Fibroblast of lung (primary cell): Measurements from ENCODE around the gene SLC24A3. TPM values are rescaled to one million over a fixed set of nuclear protein-coding genes. Genes with fewer than 3 reads are reported as not detected.

Experiments
- DNase-seq, 2 donors: peaks; one replicate each; pipeline versions ENCODE4 v3.0.0 to v3.0.0-alpha.2; 2010; ENCODE audit warnings: low read depth in 2 of 2
- H2AFZ ChIP-seq: 2 replicates; pipeline ENCODE4 v1.5.1; 2012; ENCODE audit warnings: low read length, control low read depth, inconsistent platforms
- H3K27ac ChIP-seq: 2 replicates; pipeline ENCODE4 v1.5.1; 2011; ENCODE audit warnings: low read length, control low read depth; ENCODE audit not compliant: insufficient read depth
- H3K27me3 ChIP-seq: 2 replicates; pipeline ENCODE4 v1.5.1; 2011; ENCODE audit warnings: mild to moderate bottlenecking, low read length; ENCODE audit not compliant: control insufficient read depth, insufficient read depth
- H3K36me3 ChIP-seq: 2 replicates; pipeline ENCODE4 v1.5.1; 2011; ENCODE audit warnings: low read length; ENCODE audit not compliant: control insufficient read depth, insufficient read depth
- H3K4me1 ChIP-seq: 2 replicates; pipeline ENCODE4 v1.5.1; 2011; ENCODE audit warnings: low read length; ENCODE audit not compliant: control insufficient read depth, insufficient read depth; ENCODE audit errors: extremely low read depth
- H3K4me2 ChIP-seq: 2 replicates; pipeline ENCODE4 v1.5.1; 2011; ENCODE audit warnings: low read length, control low read depth; ENCODE audit not compliant: insufficient read depth; ENCODE audit errors: extremely low read depth
- H3K4me3 ChIP-seq, 4 experiments: fragments of 200-600 bp in 1 of 4; sonication (generic) in 1 of 4; replicated peaks in 1 of 4; 2 replicates each; pipeline ENCODE4 v1.5.1; 2011 to 2016; ENCODE audit warnings: low read length in 4 of 4, low read depth in 3 of 4, mild to moderate bottlenecking in 3 of 4, control low read depth in 2 of 4, inconsistent platforms in 1 of 4, mixed read lengths in 1 of 4; ENCODE audit not compliant: insufficient read depth in 1 of 4; ENCODE audit errors: control extremely low read depth in 1 of 4
- H3K79me2 ChIP-seq: 2 replicates; pipeline ENCODE4 v1.5.1; 2012; ENCODE audit warnings: mild to moderate bottlenecking, low read length, inconsistent platforms; ENCODE audit not compliant: control insufficient read depth, insufficient read depth
- H3K9ac ChIP-seq: 2 replicates; pipeline ENCODE4 v1.5.1; 2011; ENCODE audit warnings: mild to moderate bottlenecking, low read length, control low read depth; ENCODE audit not compliant: insufficient read depth
- H3K9me3 ChIP-seq: 2 replicates; pipeline ENCODE4 v1.5.1; 2012; ENCODE audit warnings: low read depth, low read length; ENCODE audit not compliant: control insufficient read depth, insufficient read depth
- H4K20me1 ChIP-seq: 2 replicates; pipeline ENCODE4 v1.5.1; 2011; ENCODE audit warnings: low read length; ENCODE audit not compliant: control insufficient read depth, insufficient read depth; ENCODE audit errors: extremely low read depth
- EZH2 ChIP-seq: IDR thresholded peaks from 2 replicates; pipeline ENCODE4 v1.5.1; 2012; ENCODE audit warnings: low read length, control low read depth, mild to moderate bottlenecking; ENCODE audit errors: missing control alignments
- polyA plus RNA-seq, 2 donors: library from polyadenylated mRNA; depleted of rRNA in 1 of 2; stranded (reverse) in 1 of 2; unstranded in 1 of 2; fragments of >200 nt; gene quantifications; 2 replicates each; pipeline ENCODE4 v1.2.1, GENCODE V29; 2011 to 2012; ENCODE audit warnings: missing spikeins in 1 of 2
- total RNA-seq: library from RNA; depleted of rRNA; stranded (reverse); fragments of >200 nt; gene quantifications from 2 replicates; pipeline ENCODE4 v1.2.1, GENCODE V29; 2014
- TF ChIP-seq, protein P1 (sequence below), 2 donors: IDR thresholded peaks in 1 of 2; conservative IDR thresholded peaks in 1 of 2; 1 replicate in 1 of 2; 2 replicates in 1 of 2; pipeline ENCODE4 v1.5.1; 2011 to 2012; ENCODE audit warnings: low read length in 2 of 2, control low read depth in 1 of 2, inconsistent platforms in 1 of 2, low read depth in 1 of 2, mild to moderate bottlenecking in 1 of 2

SLC24A3 gene
- total and polyA plus RNA-seq, 2 donors (not counting 1 experiment from before 2014, with no cell fraction given) = 0.03 to 1.8 TPM

DNA sequence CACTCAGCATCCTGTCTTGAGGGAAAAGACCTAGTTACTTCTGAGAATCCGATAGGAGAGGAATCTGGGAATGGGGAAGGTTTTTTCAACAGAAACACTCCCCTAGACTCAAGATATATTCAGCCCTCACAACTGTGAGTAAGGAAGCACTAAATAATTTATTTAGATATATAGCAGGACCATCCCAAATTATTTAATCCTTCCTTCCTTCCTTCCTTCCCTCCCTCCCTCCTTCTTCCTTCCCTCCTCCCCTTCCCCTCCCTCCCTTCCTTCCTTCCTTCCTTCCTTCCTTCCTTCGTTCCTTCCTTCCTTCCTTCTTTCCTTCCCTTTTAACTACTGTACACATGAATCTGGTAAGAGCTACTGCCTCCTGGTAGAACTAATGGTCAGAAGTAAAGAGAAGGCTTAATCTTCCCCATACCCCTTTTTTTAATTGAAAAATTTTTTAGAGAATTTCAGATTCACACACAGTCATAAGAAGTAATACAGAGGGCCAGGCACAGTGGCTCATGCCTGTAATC, 10.1 kb downstream of the SLC24A3 start:
- Histone ChIP-seq H3K36me3 (no peaks in the 10 kb centered on the region), H3K27ac (no peak overlapping the region), H2AFZ (no peak overlapping the region), H3K9ac (no peak overlapping the region), H3K27me3 (no peaks in the 10 kb centered on the region), H3K79me2 (no peaks in the 10 kb centered on the region), H3K9me3 (no peaks in the 10 kb centered on the region), H3K4me2 (no peak overlapping the region), H3K4me1 (no peaks in the 10 kb centered on the region), H4K20me1 (no peaks in the 10 kb centered on the region), H3K4me3 (no peak overlapping the region)
- TF ChIP-seq, protein P1, sequence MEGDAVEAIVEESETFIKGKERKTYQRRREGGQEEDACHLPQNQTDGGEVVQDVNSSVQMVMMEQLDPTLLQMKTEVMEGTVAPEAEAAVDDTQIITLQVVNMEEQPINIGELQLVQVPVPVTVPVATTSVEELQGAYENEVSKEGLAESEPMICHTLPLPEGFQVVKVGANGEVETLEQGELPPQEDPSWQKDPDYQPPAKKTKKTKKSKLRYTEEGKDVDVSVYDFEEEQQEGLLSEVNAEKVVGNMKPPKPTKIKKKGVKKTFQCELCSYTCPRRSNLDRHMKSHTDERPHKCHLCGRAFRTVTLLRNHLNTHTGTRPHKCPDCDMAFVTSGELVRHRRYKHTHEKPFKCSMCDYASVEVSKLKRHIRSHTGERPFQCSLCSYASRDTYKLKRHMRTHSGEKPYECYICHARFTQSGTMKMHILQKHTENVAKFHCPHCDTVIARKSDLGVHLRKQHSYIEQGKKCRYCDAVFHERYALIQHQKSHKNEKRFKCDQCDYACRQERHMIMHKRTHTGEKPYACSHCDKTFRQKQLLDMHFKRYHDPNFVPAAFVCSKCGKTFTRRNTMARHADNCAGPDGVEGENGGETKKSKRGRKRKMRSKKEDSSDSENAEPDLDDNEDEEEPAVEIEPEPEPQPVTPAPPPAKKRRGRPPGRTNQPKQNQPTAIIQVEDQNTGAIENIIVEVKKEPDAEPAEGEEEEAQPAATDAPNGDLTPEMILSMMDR (conservative IDR thresholded peaks at IDR 0.05 in 1 of 2, IDR thresholded peaks at IDR 0.05 in 1 of 2; ENCODE audit: low read depth in 1 of 2, low read length in 2 of 2) = no peak
- TF ChIP-seq EZH2 = no peak
- no peak for DNase-seq

DNA sequence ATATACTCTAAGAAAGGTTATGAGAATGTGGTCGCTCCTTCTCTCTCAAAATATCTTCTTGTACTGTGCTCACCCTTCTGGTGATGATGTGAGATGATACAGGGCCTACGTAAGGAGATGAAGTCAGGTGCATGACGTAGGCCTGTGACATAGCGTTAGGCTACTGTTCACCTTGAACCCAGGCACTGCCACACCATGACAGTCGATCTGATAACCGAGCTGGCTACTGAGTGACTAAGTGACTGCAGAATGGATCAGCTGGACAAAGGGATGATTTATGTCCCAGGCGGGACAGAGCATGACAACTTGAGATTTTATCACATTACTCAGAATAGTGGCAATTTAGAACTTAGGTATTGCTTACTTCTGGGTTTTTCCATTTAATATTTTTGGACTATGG, 11.2 kb downstream of the SLC24A3 start:
- Histone ChIP-seq H3K4me2 (no peak overlapping the region), H3K9ac (no peak overlapping the region), H3K27me3 (no peaks in the 10 kb centered on the region), H4K20me1 (no peaks in the 10 kb centered on the region), H3K4me1 (no peaks in the 10 kb centered on the region), H3K79me2 (no peaks in the 10 kb centered on the region), H3K9me3 (no peaks in the 10 kb centered on the region), H3K36me3 (no peaks in the 10 kb centered on the region), H3K27ac (no peak overlapping the region), H2AFZ (no peak overlapping the region), H3K4me3 (no peak overlapping the region)
- no peak for DNase-seq
- TF ChIP-seq, protein P1 (conservative IDR thresholded peaks at IDR 0.05 in 1 of 2, IDR thresholded peaks at IDR 0.05 in 1 of 2; ENCODE audit: low read depth in 1 of 2, low read length in 2 of 2) = no peak
- TF ChIP-seq EZH2 = no peak

DNA sequence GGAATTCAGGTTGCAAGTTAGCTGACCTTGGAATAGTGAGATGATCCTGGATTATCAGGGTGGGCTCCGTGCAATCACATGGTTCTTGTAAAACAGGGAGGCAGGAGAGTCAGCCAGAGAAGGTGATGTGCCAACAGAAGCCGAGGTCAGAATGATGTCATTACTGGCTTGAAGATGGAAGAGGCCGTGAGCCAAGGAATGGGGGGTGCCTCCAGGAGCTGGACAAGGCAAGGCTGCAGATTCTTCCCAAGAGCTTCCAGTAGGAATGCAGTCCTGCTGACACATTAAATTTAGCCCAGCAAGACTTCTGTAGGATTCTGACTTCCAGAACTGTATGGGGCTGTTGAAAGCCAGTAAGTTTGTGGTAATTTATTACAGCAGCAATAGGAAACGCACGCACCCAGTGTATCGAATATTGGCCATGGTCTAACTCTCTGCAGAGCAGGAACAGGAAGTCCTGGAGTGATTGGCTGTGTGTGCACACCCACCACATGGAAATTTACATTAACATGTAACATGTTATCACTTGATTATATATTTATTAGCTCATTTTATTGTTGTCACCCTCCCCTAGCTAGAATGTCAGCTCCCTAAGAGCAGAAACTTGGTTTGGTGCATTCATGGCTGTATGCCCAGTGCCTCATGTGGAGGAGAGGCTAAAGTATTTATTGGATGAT, 19.1 kb downstream of the SLC24A3 start:
- Histone ChIP-seq H3K4me1 (no peaks in the 10 kb centered on the region), H3K36me3 (no peaks in the 10 kb centered on the region), H3K9me3 (no peaks in the 10 kb centered on the region), H3K27ac (no peak overlapping the region), H3K27me3 (no peaks in the 10 kb centered on the region), H3K9ac (no peak overlapping the region), H3K79me2 (no peaks in the 10 kb centered on the region), H2AFZ (no peak overlapping the region), H4K20me1 (no peaks in the 10 kb centered on the region), H3K4me3 (no peak overlapping the region), H3K4me2 (no peak overlapping the region)
- no peak for DNase-seq
- no peak for TF ChIP-seq EZH2
- TF ChIP-seq, protein P1 (conservative IDR thresholded peaks at IDR 0.05 in 1 of 2, IDR thresholded peaks at IDR 0.05 in 1 of 2; ENCODE audit: low read depth in 1 of 2, low read length in 2 of 2) = no peak
